ENCODE results near the gene PCK2.

GRCh38 chr14:24110060-24110459, 15.9 kb downstream of the PCK2 start:
- TF ChIP-seq CTCF (IDR thresholded peaks at IDR 0.05) (no peak), POLR2A (IDR thresholded peaks at IDR 0.05) (no peak)

Data from vagina (tissue), 2 donors.